Heart right ventricle (tissue), 16 donors: ENCODE measurements around the gene FBXL13. TPM values are rescaled to one million over a fixed set of nuclear protein-coding genes. Genes with fewer than 3 reads are reported as not detected.

Experiments used
- ATAC-seq, 8 donors: fragments of 200-7000 bp; cut with Tn5 transposase; one replicate each; pipeline ENCODE4 v1.9.1; 2020; ENCODE audit warnings: mild to moderate bottlenecking in 8 of 8, moderate library complexity in 8 of 8, moderate number of reproducible peaks in 1 of 8
- DNase-seq, 2 donors: peaks; one replicate each; pipeline ENCODE4 v3.0.0-alpha.2; 2020
- H3K27ac ChIP-seq, 10 donors: fragments of 200-600 bp; sonication (generic) in 2 of 10; one replicate each; pipeline versions ENCODE4 v1.5.0 to v1.8.0; 2020 to 2022; ENCODE audit warnings: mild to moderate bottlenecking in 3 of 10
- H3K27me3 ChIP-seq, 7 donors: fragments of 200-600 bp; one replicate each; pipeline ENCODE4 v1.8.0; 2021 to 2022; ENCODE audit warnings: mild to moderate bottlenecking in 2 of 7
- H3K36me3 ChIP-seq, 9 donors: fragments of 200-600 bp; sonication (generic) in 1 of 9; one replicate each; pipeline versions ENCODE4 v1.5.0 to v1.8.0; 2020 to 2022; ENCODE audit warnings: mild to moderate bottlenecking in 2 of 9
- H3K4me1 ChIP-seq, 9 donors: fragments of 200-600 bp; sonication (generic) in 1 of 9; one replicate each; pipeline versions ENCODE4 v1.5.0 to v1.8.0; 2020 to 2022; ENCODE audit warnings: mild to moderate bottlenecking in 4 of 9
- H3K4me3 ChIP-seq, 10 donors: fragments of 200-600 bp; sonication (generic) in 2 of 10; one replicate each; pipeline versions ENCODE4 v1.5.0 to v1.8.0; 2020 to 2022; ENCODE audit warnings: mild to moderate bottlenecking in 7 of 10, moderate library complexity in 2 of 10
- H3K9me3 ChIP-seq, 11 donors: fragments of 200-600 bp in 10 of 11; sonication (generic) in 2 of 11; one replicate each; pipeline versions ENCODE4 v1.5.0 to v1.8.0; 2013 to 2022; ENCODE audit warnings: mild to moderate bottlenecking in 2 of 11, control low read depth in 1 of 11, moderate library complexity in 1 of 11
- WGBS, 2 donors: extraction: QIAGEN DNeasy Blood & Tissue Kit; methylation state at CpG; one replicate each; pipeline ENCODE4 v1.1.7; 2013; ENCODE audit warnings: inconsistent platforms in 1 of 2; 5-methylcytosine and 5-hydroxymethylcytosine counted together
- intact Hi-C, 10 donors: fragments of 100-400 bp; cut with DNase I; formaldehyde crosslinking; loops; one replicate each; pipeline versions ENCODE4 v1.11.1 to v1.14.2; 2022
- polyA plus RNA-seq, 2 donors: library from polyadenylated mRNA; stranded (reverse); fragments of 200-250 nt; gene quantifications; one replicate each; pipeline ENCODE4 v1.2.3, GENCODE V29; 2013
- total RNA-seq, 10 donors: library from RNA; stranded (reverse); fragmentation: NEBNext Ultra II Directional in 3 of 10; extraction: Animal tissue kit (Norgen Biotek cat#: 25700) in 3 of 10; gene quantifications; one replicate each; pipeline versions ENCODE4 v1.2.1 to v1.2.4, GENCODE V29; 2021 to 2023
- TF ChIP-seq, protein P1 (sequence below), 9 donors: fragments of 200-600 bp; sonication (generic) in 2 of 9; IDR thresholded peaks; one replicate each; pipeline versions ENCODE4 v1.5.0 to v1.8.0; 2021 to 2022; ENCODE audit warnings: antibody characterized with exemption in 9 of 9, mild to moderate bottlenecking in 5 of 9, moderate library complexity in 1 of 9
- donor health status: Arrhythmogenic right ventricular cardiomyopathy.
- donor health status: ischemic (EF 13 %, LVEDD 7.1; RV severe dilation, severe dysfunction).
- donor health status: healthy with polysubstance abuse.
- donor health status: DM: no; HTN: yes; CAD: no.
- donor health status: DM: no; HTN: no; CAD: no.
- donor health status: ischemic (EF 25% LVEDD 6.9; RV normal size, moderate dysfunction).
- donor health status: ischemic (EF 25% LVEDD 5.7; RV mildly dilated, moderate dysfunction).
- donor health status: healthy.
- donor health status: DM: yes; HTN: yes; CAD: no.
- donor health status: Ischemic cardiomyopathy.
- donor health status: ischemic (EF 35%, LVEDD 5.7; RV mildly dilated, moderate dysfunction).
- donor health status: nonischemic (EF 11% LVEDD 7.7; RV severe dilation, severe dysfunction).
- donor health status: DM: yes; HTN: yes; CAD: no.
- donor health status: PGD.
- donor health status: ischemic (EF 29% LVEDD 5.4; RV normal size, mild dysfunction).
- donor health status: nonischemic (EF 23%, LVEDD 6.1; RV moderate dilation, normal function).

FBXL13 gene
- total and polyA plus RNA-seq, 12 donors = 0.12 to 0.87 (median 0.45) TPM; not detected in 1

DNA sequence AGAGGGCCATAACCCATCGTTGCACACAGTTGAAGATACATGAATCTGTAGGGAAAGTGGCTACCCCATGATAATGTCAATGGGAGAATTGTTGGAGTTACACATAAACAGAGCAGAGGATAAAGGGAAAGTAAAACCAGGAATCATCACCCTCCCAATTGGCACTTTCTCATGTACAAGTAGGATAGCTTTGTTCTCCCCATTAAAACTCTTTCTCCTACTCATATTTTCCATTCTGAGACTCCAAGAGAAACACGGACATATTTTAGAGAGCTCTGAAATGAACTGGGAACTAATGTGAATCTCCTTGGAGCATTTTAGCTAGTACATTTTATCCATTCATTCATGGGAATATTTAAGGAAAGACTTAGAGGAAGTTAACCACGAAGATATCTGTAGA is 179.0 kb downstream of the FBXL13 start:
- TF ChIP-seq, protein P1, sequence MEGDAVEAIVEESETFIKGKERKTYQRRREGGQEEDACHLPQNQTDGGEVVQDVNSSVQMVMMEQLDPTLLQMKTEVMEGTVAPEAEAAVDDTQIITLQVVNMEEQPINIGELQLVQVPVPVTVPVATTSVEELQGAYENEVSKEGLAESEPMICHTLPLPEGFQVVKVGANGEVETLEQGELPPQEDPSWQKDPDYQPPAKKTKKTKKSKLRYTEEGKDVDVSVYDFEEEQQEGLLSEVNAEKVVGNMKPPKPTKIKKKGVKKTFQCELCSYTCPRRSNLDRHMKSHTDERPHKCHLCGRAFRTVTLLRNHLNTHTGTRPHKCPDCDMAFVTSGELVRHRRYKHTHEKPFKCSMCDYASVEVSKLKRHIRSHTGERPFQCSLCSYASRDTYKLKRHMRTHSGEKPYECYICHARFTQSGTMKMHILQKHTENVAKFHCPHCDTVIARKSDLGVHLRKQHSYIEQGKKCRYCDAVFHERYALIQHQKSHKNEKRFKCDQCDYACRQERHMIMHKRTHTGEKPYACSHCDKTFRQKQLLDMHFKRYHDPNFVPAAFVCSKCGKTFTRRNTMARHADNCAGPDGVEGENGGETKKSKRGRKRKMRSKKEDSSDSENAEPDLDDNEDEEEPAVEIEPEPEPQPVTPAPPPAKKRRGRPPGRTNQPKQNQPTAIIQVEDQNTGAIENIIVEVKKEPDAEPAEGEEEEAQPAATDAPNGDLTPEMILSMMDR (IDR thresholded peaks at IDR 0.05) = no peak
- peak in 5 of 8 donors; percentile 27 to 59 (median 45) for ATAC-seq
- DNase-seq = no peak
- H3K27ac ChIP-seq = peak overlapping the region in 5 of 10 donors; percentile 51 to 62 (median 57)
- H3K36me3 ChIP-seq = no peaks in the 10 kb centered on the region
- H3K4me1 ChIP-seq = peaks cover 1 to 67% (median 51%) of the 10 kb centered on the region in 9 donors
- 52 to 53% methylated on average over 3 of the region's 3 CpGs for WGBS, 2 donors
- H3K9me3 ChIP-seq = no peaks in the 10 kb centered on the region
- H3K4me3 ChIP-seq = no peak overlapping the region
- intact Hi-C loops = no loop called here
- no peaks in the 10 kb centered on the region for H3K27me3 ChIP-seq

DNA sequence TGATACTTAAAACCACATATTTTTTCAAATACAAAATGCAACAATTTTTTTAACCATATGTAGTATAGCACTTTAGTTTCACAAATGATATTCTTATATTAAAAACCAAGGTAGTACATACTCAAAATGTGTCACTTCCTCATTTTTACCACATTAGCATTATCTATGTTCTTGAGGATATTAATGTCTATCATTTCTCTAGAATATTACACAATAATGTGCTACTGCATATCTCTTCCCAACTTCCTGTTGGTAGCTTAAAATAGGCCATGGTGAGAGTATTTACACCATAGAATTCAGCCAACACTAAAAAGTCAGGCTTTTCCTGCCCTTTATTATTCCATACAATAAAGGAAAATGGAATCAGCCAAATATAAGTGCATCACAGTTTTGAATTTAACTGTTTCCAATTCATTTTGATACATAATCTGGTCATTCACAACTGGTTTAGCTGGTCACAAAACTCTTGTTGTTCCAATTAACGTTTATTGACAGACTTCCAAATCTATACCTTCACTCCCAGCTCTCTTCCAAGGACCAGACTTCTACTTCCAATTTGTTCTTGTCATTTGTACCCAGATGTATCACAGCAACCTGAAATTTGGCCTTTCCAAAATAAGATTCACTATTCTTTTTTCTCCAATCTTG is 181.8 kb downstream of the FBXL13 start:
- no peak overlapping the region for H3K4me3 ChIP-seq
- 60 to 62% methylated on average over 1 of the region's 1 CpG for WGBS, 2 donors
- no peaks in the 10 kb centered on the region for H3K27me3 ChIP-seq
- H3K27ac ChIP-seq = peak overlapping the region in 5 of 10 donors; percentile 11 to 62 (median 55)
- H3K4me1 ChIP-seq = peaks cover 2 to 63% (median 45%) of the 10 kb centered on the region in 9 donors
- intact Hi-C loops = loop anchor here in 1 of 10 donors (5.0 kb wide), 2 partner anchors 50 to 100 kb away; no protein-coding TSS in a partner anchor
- ATAC-seq = no peak
- DNase-seq = no peak
- no peaks in the 10 kb centered on the region for H3K36me3 ChIP-seq
- TF ChIP-seq, protein P1 (IDR thresholded peaks at IDR 0.05) = no peak
- H3K9me3 ChIP-seq = no peaks in the 10 kb centered on the region

DNA sequence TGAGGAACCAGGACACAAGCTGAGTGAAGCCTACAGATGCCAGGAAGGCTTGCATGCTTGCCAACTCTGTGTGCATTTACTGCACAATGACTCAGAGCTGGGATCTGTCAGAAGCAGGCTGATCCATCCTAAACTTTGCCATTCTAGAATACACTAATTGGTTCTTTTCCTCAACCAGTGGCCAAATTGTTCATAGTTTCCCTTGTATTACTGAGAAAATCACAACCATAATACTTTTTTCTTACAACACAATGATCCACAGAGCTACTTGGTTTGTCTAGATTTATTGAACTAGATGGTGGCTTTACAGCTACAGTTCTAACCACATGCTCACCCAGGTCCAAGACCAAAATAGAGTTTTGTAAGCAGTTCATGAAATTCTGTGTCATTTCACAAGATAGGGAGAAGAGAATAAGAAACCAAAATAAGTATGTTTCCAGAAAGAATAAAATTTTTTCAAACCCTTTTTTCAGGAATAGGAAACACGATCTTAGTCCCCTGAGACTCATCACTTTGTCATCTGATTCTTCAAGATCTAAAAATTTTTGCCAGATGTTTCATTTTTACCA is 182.8 kb downstream of the FBXL13 start:
- TF ChIP-seq, protein P1 (IDR thresholded peaks at IDR 0.05) = no peak
- Histone ChIP-seq H3K9me3 (no peaks in the 10 kb centered on the region), H3K27ac (peak overlapping the region in 6 of 10 donors; percentile 5 to 68 (median 20)), H3K36me3 (no peaks in the 10 kb centered on the region), H3K27me3 (no peaks in the 10 kb centered on the region), H3K4me1 (peaks cover 2 to 54% (median 35%) of the 10 kb centered on the region in 9 donors), H3K4me3 (no peak overlapping the region)
- DNase-seq (peak in 1 of 2 donors; percentile 35), ATAC-seq (peak in 6 of 8 donors; percentile 42 to 82 (median 64))
- 29 to 54% methylated on average over 1 of the region's 1 CpG for WGBS, 2 donors
- intact Hi-C loops = loop anchor here in 1 of 10 donors (5.0 kb wide), 2 partner anchors 51 to 101 kb away; no protein-coding TSS in a partner anchor

DNA sequence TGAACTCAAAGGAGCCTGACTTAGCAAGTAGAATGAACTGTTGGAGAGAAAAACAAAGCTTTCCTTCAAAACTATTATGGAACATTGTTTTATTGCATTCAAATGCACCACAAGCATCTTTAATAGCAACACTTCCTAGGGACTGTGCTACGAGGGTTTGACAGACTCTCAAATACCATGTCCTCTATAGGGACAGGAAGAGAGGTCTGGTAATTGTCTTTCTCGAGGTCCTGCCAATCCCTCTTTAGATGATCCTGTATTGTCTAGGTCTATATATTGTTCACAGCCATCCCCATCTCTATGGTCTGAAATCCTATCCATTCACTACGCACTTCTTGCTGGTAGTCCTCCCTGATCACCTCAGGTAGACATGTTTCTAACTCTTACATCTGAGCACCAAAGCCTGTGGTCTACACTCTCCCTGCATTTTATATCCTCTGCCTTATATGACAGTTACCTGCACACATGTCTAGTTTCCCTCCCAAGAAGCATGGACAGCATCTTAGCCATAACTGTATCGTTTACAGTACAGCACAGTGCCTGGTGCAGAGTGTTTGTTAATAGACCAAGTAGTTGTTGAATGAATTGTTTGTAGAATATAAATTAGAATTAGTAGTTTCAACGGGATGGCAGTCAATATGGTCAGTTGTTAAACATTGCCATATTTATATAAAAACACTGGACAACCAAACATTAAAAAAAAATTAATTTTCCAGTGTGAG is 183.5 kb downstream of the FBXL13 start:
- H3K9me3 ChIP-seq = no peaks in the 10 kb centered on the region
- DNase-seq = no peak
- peaks cover 2 to 48% (median 29%) of the 10 kb centered on the region in 9 donors for H3K4me1 ChIP-seq
- H3K27ac ChIP-seq = peak overlapping the region in 6 of 10 donors; percentile 5 to 68 (median 22)
- TF ChIP-seq, protein P1 (IDR thresholded peaks at IDR 0.05) = no peak
- H3K36me3 ChIP-seq = no peaks in the 10 kb centered on the region
- H3K27me3 ChIP-seq = no peaks in the 10 kb centered on the region
- 79 to 84% methylated on average over 5 of the region's 5 CpGs for WGBS, 2 donors
- intact Hi-C loops = loop anchor here in 1 of 10 donors (5.0 kb wide), 2 partner anchors 51 to 101 kb away; no protein-coding TSS in a partner anchor
- no peak for ATAC-seq
- no peak overlapping the region for H3K4me3 ChIP-seq
